ENCODE data around the gene DDX54. TPM values are rescaled to one million over a fixed set of nuclear protein-coding genes. Genes with fewer than 3 reads are reported as not detected.

The DDX54 gene
- total RNA-seq, 1 experiment from 2014 or later = 83.0 TPM

- no peak overlapping the region for H3K9ac ChIP-seq (ENCODE audit: extremely low read depth, insufficient read length, low read length)
- peaks cover 0 to 4% of the 10 kb centered on the region in 2 experiments; a peak in 1 of 5 replicates for H3K9me3 Mint-ChIP-seq
Measured at GRCh38 chr12:113201187-113202177, 16.2 kb upstream of the DDX54 start.

More at GRCh38 chr12:113201187-113202177, 16.2 kb upstream of the DDX54 start:
- Histone ChIP-seq H3T11ph (ENCODE audit: low read length) (no peak overlapping the region), H3K27ac (ENCODE audit: insufficient read length, low read depth, low read length) (no peak overlapping the region), H3K4ac (ENCODE audit: low read depth, low read length) (no peak overlapping the region), H3K27me3 (ENCODE audit: insufficient read depth, low read length) (no peaks in the 10 kb centered on the region), H3K4me1 (ENCODE audit: insufficient read depth, low read length) (no peaks in the 10 kb centered on the region), H3K4me2 (ENCODE audit: insufficient read depth, insufficient read length, low read length) (no peak overlapping the region), H2BK12ac (ENCODE audit: insufficient read length, low read depth, low read length) (no peak overlapping the region), H2BK15ac (ENCODE audit: low read depth, low read length) (no peak overlapping the region), H3K9me3 (ENCODE audit: control insufficient read depth, low read depth, low read length) (no peaks in the 10 kb centered on the region), H3K79me1 (ENCODE audit: insufficient read depth, low read depth, low read length, poor library complexity, severe bottlenecking) (no peaks in the 10 kb centered on the region), H3K14ac (ENCODE audit: insufficient read depth, low read length) (no peak overlapping the region), H4K91ac (ENCODE audit: insufficient read length, low read depth, low read length) (no peak overlapping the region), H2BK120ac (ENCODE audit: low read depth, low read length, poor library complexity, severe bottlenecking) (no peak overlapping the region), H2AK5ac (ENCODE audit: insufficient read length, low read length) (no peak overlapping the region), H4K20me1 (ENCODE audit: control insufficient read depth, insufficient read depth, insufficient read length) (no peaks in the 10 kb centered on the region), H3K18ac (ENCODE audit: insufficient read length, low read depth, low read length) (no peak overlapping the region), H3K56ac (ENCODE audit: insufficient read length, low read depth, low read length) (no peak overlapping the region), H2BK20ac (ENCODE audit: low read depth, low read length, poor library complexity, severe bottlenecking) (no peak overlapping the region), H4K5ac (ENCODE audit: insufficient read length, low read depth, low read length) (no peak overlapping the region), H3K23ac (ENCODE audit: insufficient read length, low read depth, low read length) (no peak overlapping the region), H3K79me2 (ENCODE audit: insufficient read depth, low read length) (no peaks in the 10 kb centered on the region), H2AFZ (ENCODE audit: low read length) (no peak overlapping the region), H3K23me2 (ENCODE audit: insufficient read length, low read depth, low read length, poor library complexity, severe bottlenecking) (no peaks in the 10 kb centered on the region), H2BK5ac (ENCODE audit: insufficient read length, low read length) (no peak overlapping the region), H4K8ac (replicated peaks; ENCODE audit: insufficient read length, low read depth, low read length) (no peak overlapping the region)
- no peak for TF ChIP-seq CTCF (conservative IDR thresholded peaks at IDR 0.05)
- Mint-ChIP-seq H3K36me3 (ENCODE audit: insufficient read depth in 1 of 3, low read depth in 3 of 3) (peaks cover 0 to 4% (median 4%) of the 10 kb centered on the region in 3 experiments; a peak in 6 of 7 replicates), H3K27ac (peak overlapping the region in 1 of 3 experiments; percentile 59; a peak in 1 of 7 replicates), H3K4me3 (no peak overlapping the region), H3K27me3 (ENCODE audit: low read depth) (no peaks in the 10 kb centered on the region), H3K4me1 (peaks cover 3 to 5% of the 10 kb centered on the region in 2 experiments; a peak in 2 of 4 replicates)
- no peak for DNase-seq
- no CpG with 5 or more reads among the region's 14 CpGs for WGBS (ENCODE audit: extremely low coverage, insufficient read length, low lambda C conversion rate)
